ENCODE data around the gene SGK1. TPM values are rescaled to one million over a fixed set of nuclear protein-coding genes. Genes with fewer than 3 reads are reported as not detected.

The SGK1 gene
- total RNA-seq, 2 experiments from 2014 or later: 27.9 to 35.1 TPM

GRCh38 chr6:134147034-134147533 lies 170.8 kb downstream of the SGK1 start:
- Mint-ChIP-seq H3K4me3 (no peak overlapping the region), H3K9me3 (no peaks in the 10 kb centered on the region), H3K27me3 (no peaks in the 10 kb centered on the region), H3K27ac (no peak overlapping the region), H3K4me1 (peaks cover 2% of the 10 kb centered on the region), H3K36me3 (ENCODE audit: low read depth) (no peaks in the 10 kb centered on the region)
- no peak for DNase-seq
- ChIA-PET POLR2A (no interaction called here), CTCF (no interaction called here)

GRCh38 chr6:134146268-134147033 lies 171.5 kb downstream of the SGK1 start:
- CTCF ChIA-PET: interaction anchor here (0.6 to 1.2 kb wide), 2 partner anchors 23 to 1846 kb away, joined by 3 to 4 read pairs; no protein-coding TSS in a partner anchor
- Mint-ChIP-seq H3K36me3 (ENCODE audit: low read depth) (no peaks in the 10 kb centered on the region), H3K9me3 (no peaks in the 10 kb centered on the region), H3K27me3 (no peaks in the 10 kb centered on the region), H3K4me1 (peaks cover 2% of the 10 kb centered on the region), H3K4me3 (no peak overlapping the region), H3K27ac (no peak overlapping the region)
- POLR2A ChIA-PET: no interaction called here
- no peak for DNase-seq

DNA sequence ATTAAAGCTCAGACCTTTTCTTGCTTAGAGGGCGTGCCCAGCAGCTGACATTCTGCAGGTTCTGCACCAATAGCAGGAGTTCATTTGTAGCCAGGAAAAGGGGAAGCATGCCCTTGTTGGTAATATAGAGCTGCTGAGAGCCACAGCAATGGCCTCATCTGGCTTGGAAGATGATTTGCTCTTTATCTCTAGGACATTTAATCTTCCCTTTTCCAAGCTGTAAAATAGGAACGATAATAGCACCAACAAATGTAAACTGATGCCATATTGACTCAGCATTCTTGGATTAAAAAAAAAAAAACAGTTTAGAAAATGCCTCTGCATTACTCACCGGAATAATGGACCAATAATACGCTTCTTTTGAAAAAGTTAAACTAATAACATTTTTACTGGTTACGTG lies 172.1 kb downstream of the SGK1 start:
- no peaks in the 10 kb centered on the region for H3K36me3 Mint-ChIP-seq (ENCODE audit: low read depth)
- H3K4me3 Mint-ChIP-seq: no peak overlapping the region
- POLR2A ChIA-PET: no interaction called here
- CTCF ChIA-PET: interaction anchor here (0.6 to 1.2 kb wide), 2 partner anchors 22 to 1847 kb away, joined by 3 to 4 read pairs; no protein-coding TSS in a partner anchor
- H3K4me1 Mint-ChIP-seq: peaks cover 2% of the 10 kb centered on the region
- H3K27me3 Mint-ChIP-seq: no peaks in the 10 kb centered on the region
- H3K9me3 Mint-ChIP-seq: no peaks in the 10 kb centered on the region
- no peak for DNase-seq
- no peak overlapping the region for H3K27ac Mint-ChIP-seq

DNA sequence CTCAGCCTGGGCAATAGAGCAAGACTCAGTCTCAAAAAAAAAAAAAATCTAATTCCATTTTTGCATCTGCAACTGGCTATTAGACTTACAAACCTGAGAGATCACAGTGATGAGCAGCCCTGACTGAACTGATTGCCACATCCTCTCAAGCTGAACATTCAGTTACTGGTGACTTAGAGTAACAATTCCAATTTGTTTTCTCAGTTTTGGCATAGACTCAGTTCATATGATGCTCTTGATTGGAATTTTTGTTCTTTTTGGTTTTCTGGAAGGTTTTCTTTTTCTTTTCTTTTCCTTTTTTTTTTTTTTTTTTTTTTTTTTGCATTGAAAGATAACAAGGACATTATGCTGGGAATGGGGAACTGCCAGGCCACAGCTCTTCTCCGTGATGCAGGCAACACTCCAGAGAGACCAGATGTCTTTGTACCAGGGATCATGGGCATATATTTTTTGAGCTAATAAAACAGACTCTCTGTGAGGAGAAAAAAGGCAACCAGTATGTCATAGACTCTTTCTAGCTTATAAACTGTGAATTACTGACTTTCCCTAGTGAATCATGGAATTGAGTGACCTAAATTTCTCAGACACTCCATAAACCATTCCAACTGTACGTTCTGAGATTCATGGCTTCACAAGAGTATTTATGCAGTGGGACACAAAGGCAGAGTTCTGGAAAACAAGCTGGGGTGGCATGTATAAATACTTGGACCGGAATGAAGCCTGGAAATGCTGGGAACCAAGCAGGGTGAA lies 179.5 kb downstream of the SGK1 start:
- ChIA-PET POLR2A (no interaction called here), CTCF (interaction anchor here (1.2 kb wide), 1 partner anchor 18 kb away, joined by 3 read pairs; no protein-coding TSS in a partner anchor)
- no peak for DNase-seq
- Mint-ChIP-seq H3K4me1 (no peaks in the 10 kb centered on the region), H3K4me3 (no peak overlapping the region), H3K9me3 (no peaks in the 10 kb centered on the region), H3K36me3 (ENCODE audit: low read depth) (no peaks in the 10 kb centered on the region), H3K27me3 (peaks cover 2% of the 10 kb centered on the region), H3K27ac (no peak overlapping the region)

DNA sequence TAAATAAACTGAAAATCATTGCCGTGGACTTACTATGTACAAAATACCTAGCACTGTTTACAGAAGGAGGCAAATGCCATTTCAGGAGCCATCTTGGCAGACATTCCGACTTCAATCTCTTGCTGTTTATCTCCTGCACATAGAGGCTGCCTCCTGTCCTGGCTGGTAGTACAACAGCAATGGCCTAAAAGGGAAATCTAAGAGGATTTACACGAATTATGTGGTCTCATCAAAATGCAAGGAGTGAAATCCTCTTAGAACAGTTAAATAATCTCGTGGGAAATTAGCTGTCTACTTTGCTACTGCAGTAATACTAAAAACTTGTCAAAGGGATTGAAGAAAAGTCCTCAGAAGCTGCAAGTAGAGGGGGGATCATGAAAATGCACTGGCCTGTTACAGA lies 183.3 kb downstream of the SGK1 start:
- Mint-ChIP-seq H3K36me3 (ENCODE audit: low read depth) (no peaks in the 10 kb centered on the region), H3K27ac (no peak overlapping the region), H3K4me3 (no peak overlapping the region), H3K4me1 (no peaks in the 10 kb centered on the region), H3K27me3 (peaks cover 2% of the 10 kb centered on the region), H3K9me3 (peaks cover 16% of the 10 kb centered on the region)
- DNase-seq: no peak
- CTCF ChIA-PET: interaction anchor here (2.4 kb wide), 1 partner anchor 11 kb away, joined by 20 read pairs; no protein-coding TSS in a partner anchor
- POLR2A ChIA-PET: no interaction called here

- Mint-ChIP-seq H3K9me3 (peaks cover 16% of the 10 kb centered on the region), H3K27ac (no peak overlapping the region), H3K4me1 (no peaks in the 10 kb centered on the region), H3K36me3 (ENCODE audit: low read depth) (no peaks in the 10 kb centered on the region), H3K27me3 (peaks cover 2% of the 10 kb centered on the region), H3K4me3 (no peak overlapping the region)
- CTCF ChIA-PET: interaction anchor here (2.4 kb wide), 1 partner anchor 9 kb away, joined by 20 read pairs; no protein-coding TSS in a partner anchor
- DNase-seq: no peak
- POLR2A ChIA-PET: no interaction called here
These were observed 185.3 kb downstream of the SGK1 start for GRCh38 chr6:134132494-134133141.

- POLR2A ChIA-PET: no interaction called here
- CTCF ChIA-PET: interaction anchor here (1.4 kb wide), 1 partner anchor 9 kb away, joined by 4 read pairs; no protein-coding TSS in a partner anchor
These were observed 186.3 kb downstream of the SGK1 start for GRCh38 chr6:134131530-134132139.

DNA sequence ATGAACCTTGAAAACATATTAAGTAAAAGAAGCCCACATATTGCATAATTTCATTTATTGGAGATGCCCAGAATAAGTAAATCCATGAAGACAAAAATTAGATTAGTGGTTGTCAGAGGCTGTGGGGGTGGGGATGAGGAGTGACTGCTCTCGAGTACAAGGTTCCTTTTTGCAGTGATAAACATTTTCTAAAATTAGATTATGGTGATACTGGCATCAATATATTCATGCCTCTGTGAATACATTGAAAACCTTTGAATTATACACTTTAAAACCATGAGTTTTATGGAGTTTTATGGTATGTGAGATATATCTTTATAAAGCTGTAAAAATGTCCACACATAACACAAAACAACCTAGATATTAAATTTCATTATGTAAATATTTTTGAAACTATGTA lies 189.8 kb downstream of the SGK1 start:
- Mint-ChIP-seq H3K4me1 (no peaks in the 10 kb centered on the region), H3K27me3 (peaks cover 6% of the 10 kb centered on the region), H3K27ac (no peak overlapping the region), H3K9me3 (peaks cover 16% of the 10 kb centered on the region), H3K36me3 (ENCODE audit: low read depth) (no peaks in the 10 kb centered on the region), H3K4me3 (no peak overlapping the region)
- ChIA-PET POLR2A (no interaction called here), CTCF (interaction anchor here (0.6 to 1.2 kb wide), 2 partner anchors 16 to 394 kb away, joined by 5 to 7 read pairs; no protein-coding TSS in a partner anchor)
- DNase-seq: no peak

More at GRCh38 chr6:134131530-134132139, 186.3 kb downstream of the SGK1 start:
- Mint-ChIP-seq H3K36me3 (ENCODE audit: low read depth) (no peaks in the 10 kb centered on the region), H3K9me3 (peaks cover 16% of the 10 kb centered on the region), H3K27me3 (peaks cover 2% of the 10 kb centered on the region), H3K4me3 (no peak overlapping the region), H3K4me1 (no peaks in the 10 kb centered on the region), H3K27ac (no peak overlapping the region)
- DNase-seq: no peak

DNA sequence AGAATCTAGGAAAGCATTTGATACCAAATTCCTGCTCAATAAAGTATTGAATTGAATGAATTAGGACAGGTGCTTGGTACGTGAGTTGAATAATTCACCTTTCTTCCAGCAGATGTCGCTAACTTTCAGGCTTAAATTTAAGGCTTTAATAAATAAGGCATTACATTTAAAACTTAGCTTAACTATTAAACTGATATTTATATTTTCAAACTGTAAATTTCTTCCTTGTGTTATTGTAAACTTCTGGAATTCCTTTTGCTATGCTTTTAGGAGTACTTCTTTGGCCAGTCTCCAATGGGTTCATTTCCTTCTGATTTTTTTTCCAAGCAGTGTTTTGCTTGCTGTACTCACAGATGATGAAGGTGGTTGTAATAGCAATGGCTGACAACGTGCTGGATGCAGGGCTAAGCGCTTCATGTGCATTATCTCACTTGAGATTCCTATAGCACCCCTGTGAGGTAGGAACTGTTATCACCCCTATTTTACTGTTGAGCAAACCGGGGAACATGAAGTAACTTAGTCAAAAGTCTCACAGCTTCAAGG lies 194.2 kb downstream of the SGK1 start:
- no peak for DNase-seq
- H3K27me3 Mint-ChIP-seq: peaks cover 6% of the 10 kb centered on the region

DNA sequence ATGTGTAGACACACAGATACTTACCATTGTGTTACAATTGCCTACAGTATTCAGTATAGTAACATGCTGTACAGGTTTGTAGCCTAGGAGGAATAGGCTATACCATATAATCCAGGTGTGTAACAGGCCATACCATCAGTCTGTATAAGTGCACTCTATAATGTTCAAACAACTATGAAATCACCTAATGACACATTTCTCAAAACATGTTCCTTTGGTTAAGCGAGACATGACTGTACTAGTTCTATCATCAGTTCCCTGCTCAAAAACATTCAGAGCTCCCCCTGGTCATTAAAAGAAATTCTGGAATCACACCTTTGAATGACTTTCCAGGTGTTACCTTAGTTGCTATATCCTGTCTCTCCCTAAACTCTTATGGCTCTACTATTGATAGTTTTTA lies 195.1 kb downstream of the SGK1 start:
- H3K27ac Mint-ChIP-seq: no peak overlapping the region
- DNase-seq: no peak
- H3K36me3 Mint-ChIP-seq (ENCODE audit: low read depth): no peaks in the 10 kb centered on the region
- no peaks in the 10 kb centered on the region for H3K9me3 Mint-ChIP-seq
- peaks cover 6% of the 10 kb centered on the region for H3K27me3 Mint-ChIP-seq
- CTCF ChIA-PET: interaction anchor here (0.8 to 5.7 kb wide), 13 partner anchors 9 to 817 kb away, joined by 3 to 34 read pairs (median 6); no protein-coding TSS in a partner anchor
- H3K4me1 Mint-ChIP-seq: peaks cover 2% of the 10 kb centered on the region
- H3K4me3 Mint-ChIP-seq: no peak overlapping the region
- POLR2A ChIA-PET: no interaction called here

More for the DNA sequence above, 194.2 kb downstream of the SGK1 start:
- Mint-ChIP-seq H3K4me3 (no peak overlapping the region), H3K9me3 (no peaks in the 10 kb centered on the region), H3K27ac (no peak overlapping the region), H3K36me3 (ENCODE audit: low read depth) (no peaks in the 10 kb centered on the region), H3K4me1 (no peaks in the 10 kb centered on the region)
- ChIA-PET POLR2A (no interaction called here), CTCF (interaction anchor here (0.6 to 5.7 kb wide), 24 partner anchors 8 to 1021 kb away, joined by 3 to 34 read pairs (median 4); no protein-coding TSS in a partner anchor)

DNA sequence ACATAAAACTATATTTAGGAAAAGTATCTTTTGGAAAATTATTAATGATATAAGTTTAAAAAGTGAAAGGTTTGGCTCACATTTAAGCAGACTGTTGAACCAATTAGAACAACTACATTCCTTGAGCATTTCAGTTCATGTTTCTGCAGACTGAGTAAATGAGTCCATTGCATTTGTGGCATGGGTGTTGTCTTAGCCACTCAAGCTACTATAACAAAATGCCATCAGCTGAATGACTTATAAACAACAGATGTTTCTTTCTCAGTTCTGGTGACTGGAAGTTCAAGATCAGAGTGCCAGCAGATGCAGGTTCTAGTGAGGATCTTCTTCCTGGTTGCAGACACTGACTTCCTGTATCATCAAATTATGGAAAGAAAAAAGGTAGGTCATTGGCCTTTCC lies 198.4 kb downstream of the SGK1 start:
- Mint-ChIP-seq H3K9me3 (no peaks in the 10 kb centered on the region), H3K4me3 (no peak overlapping the region), H3K36me3 (ENCODE audit: low read depth) (no peaks in the 10 kb centered on the region), H3K27ac (no peak overlapping the region), H3K4me1 (peaks cover 9% of the 10 kb centered on the region), H3K27me3 (peaks cover 8% of the 10 kb centered on the region)
- CTCF ChIA-PET: no interaction called here
- POLR2A ChIA-PET: no interaction called here
- no peak for DNase-seq

All from activated CD4-positive, alpha-beta memory T cell treated with anti-CD3 and anti-CD28 coated beads, Interleukin-2, amount 10 ng/mL, durations not matched to agents 7 days and 5 days (primary cell).